Activated CD8-positive, alpha-beta memory T cell treated with anti-CD3 and anti-CD28 coated beads, Interleukin-2, amount 50 U/mL, for 24 hours (primary cell): Measurements from ENCODE around the gene PRKAG2.
"Not testable (repeated sequence)": the region's sequence is repeated elsewhere in the genome, so short reads cannot be mapped to it uniquely, and the experiment has no call there.

Experiments used
- DNase-seq: peaks from one replicate; pipeline ENCODE4 v3.0.0-alpha.2; 2020; ENCODE audit errors: extremely low read depth

PRKAG2 gene

DNA sequence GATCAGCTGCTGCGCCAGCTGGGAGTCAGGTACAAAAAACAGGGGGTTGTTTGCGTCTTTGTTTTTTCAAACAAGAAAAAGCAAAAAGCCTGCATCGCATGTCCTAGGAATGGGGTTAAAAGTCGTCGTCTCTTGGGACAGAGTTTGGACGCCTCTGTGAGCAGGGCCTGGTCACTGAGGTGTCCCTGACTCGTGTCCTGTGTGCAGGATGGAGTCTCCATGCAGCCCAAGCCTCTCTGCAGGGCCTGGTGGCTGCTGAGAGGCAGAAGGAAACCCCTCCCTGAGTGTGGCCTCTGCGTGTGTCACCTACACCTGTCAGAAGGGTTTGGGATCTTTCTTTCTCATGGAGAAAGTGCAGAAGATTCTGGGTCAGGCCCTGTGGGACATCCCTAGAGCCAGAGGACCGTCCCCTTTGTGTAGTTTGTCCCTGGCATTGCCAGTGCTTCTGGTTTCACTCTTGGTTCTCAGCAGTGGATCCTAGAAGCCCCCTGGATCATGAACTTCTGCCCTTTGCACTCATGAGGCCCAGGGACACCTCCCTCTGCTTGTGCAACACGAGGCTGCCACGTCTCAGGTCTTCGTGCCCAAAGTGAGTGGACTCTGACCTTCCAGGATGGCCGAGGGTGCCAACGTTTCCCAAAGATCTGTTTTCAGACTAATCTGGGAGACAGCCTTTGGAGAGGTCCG lies 75.0 kb downstream of the PRKAG2 start:
- no peak for DNase-seq

DNA sequence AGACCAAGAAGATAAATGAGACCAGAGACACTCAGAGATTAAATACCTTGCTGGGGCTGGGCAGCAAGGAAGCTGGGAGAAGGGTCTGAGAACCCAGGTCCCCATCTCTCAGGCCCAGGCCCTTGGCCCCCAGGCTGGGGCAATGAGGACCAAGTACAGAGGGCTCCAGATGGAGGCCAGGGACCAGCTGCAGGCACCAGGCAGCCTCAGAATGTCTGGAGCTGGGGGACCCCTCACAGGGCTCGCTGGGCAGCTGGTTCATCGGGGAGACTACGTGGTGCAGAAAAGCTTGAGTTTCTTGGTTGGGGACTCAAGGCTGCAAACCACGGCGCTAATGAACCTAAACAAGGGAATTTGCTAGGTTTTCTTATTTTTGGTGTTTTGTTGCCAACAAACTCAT lies 75.6 kb downstream of the PRKAG2 start:
- no peak for DNase-seq

DNA sequence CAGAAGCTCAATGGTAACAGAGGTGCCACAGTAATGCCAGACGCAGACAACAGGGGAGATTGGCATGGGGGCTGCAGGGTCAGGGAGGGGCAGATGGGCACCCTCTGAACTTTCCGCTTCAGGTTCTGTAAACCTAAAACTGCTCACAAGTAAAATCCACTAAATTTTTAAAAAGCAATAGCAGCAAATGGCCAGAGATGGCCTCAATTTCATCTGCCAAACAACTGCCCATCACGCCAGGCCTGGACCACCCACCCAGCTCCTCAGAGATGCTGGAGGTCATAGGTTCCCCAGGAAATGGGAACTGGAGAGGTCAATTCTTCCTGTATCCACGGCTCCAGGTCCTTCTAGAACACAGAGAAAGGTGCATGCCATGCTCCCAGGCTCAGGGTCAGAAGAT lies 76.1 kb downstream of the PRKAG2 start:
- no peak for DNase-seq

DNA sequence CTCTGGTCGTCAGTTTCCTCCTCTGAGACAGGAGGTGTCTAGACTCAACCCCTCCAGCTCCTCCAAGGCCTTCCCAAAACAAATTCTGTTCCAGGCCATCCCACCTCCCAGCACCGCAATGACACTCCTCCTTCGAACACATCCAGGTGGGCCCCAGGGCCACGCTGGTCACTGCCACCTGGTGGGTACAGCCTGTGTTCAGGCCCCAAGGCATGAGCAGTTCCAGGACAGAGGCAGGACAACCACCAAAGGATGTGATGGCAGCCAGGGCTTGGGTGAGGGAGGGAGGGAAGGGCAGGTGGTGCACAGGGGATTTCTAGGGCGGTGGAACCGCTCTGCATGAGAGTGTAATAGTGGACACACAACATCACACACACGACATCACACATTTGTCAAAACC lies 76.5 kb downstream of the PRKAG2 start:
- DNase-seq: no peak

GRCh38 chr7:151799506-151799905 lies 77.4 kb downstream of the PRKAG2 start:
- no peak for DNase-seq

GRCh38 chr7:151798851-151799448 lies 78.0 kb downstream of the PRKAG2 start:
- no peak for DNase-seq

DNA sequence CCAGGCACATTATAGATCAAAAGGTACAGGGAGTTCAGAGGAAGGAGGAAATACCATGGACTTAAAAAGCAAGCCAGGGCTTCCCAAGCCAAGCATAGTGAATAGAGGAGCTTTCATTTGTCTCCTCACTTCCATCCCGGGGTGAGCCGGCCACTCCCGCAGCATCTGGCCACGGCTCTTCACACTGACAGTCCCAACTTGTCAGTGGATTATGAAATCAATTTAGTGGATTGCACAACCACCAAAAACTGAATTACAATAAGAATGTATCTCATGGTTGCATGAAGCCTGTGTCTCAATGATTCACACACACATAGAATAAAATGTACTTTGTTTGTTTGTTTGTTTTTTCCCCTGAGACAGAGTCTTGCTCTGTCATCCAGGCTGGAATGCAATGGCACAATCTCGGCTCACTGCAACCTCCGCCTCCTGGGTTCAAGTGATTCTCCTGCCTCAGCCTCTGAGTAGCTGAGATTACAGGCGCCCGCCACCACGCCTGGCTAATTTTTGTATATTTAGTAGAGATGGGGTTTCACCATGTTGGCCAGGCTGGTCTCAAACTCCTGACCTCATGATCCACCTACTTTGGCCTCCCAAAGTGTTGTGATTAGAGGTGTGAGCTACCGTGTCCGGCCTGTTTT lies 79.1 kb downstream of the PRKAG2 start:
- not testable (repeated sequence) for DNase-seq

DNA sequence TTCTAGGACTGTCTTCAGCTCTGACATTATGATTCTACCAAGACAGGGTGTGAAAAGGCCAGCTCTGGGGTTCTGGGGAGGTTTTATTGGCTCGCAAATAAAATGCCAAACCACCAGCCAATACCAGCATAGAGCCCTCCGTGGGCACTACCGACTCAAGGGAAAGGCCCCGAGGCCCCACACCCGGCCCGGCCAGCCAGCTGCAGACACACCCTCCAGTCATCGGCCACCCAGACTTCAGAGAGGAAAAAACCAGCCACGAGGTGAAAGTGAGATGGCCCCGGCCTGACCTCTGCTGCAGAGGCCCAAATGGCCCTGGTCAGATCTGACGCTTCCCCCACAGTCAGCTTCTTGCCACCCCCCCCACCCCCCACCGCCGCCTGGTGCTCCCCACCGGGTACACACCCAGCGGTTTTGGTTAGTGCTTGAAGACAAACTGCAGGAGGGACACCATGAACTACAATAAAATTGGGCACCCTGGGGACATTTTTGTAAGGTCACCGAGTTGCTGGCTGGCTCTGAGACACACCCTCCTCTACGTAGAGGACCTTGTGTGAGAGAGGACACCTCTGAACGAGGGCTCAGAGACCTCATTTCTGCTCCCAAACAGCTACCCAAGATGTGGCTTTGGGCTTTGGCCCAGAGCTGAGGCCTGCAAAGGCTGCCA lies 79.9 kb downstream of the PRKAG2 start:
- no peak for DNase-seq

DNA sequence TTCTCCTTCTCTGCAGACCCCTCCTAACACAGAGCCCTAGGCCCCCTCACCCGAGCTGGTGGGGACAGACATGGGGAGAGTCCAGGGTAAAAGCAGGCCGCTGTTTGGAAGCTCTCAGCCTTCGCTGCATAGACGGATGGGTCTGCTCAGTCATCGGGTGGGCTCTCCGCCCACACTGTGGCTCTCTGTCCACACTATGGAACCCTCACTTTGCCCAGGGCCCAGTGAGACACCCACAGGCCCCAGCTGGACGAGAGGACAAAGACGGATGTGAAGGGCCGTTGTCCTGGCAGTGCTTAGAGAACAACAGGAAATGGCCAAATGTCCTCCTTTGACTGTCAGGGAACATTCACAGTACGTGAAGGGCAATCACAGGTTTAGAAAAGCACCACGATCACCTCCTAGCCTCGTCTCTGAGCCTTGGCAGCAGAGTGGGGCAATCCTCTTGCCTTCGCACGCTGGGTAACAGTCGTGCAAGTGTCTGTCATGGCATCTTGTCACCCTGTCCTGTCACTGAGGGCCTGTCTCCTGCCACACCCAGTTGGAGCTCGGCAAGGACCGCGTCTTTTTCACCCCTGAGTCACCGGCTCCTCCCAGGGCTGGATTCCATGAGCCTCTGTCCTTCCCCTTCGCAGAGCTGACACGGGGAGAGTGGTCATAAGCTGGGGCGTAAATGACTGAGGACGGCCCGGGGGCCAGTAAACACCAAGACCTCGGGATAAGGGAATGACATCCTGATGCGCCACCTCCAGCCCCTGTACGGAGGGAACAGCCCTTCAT lies 80.6 kb downstream of the PRKAG2 start:
- DNase-seq: no peak

DNA sequence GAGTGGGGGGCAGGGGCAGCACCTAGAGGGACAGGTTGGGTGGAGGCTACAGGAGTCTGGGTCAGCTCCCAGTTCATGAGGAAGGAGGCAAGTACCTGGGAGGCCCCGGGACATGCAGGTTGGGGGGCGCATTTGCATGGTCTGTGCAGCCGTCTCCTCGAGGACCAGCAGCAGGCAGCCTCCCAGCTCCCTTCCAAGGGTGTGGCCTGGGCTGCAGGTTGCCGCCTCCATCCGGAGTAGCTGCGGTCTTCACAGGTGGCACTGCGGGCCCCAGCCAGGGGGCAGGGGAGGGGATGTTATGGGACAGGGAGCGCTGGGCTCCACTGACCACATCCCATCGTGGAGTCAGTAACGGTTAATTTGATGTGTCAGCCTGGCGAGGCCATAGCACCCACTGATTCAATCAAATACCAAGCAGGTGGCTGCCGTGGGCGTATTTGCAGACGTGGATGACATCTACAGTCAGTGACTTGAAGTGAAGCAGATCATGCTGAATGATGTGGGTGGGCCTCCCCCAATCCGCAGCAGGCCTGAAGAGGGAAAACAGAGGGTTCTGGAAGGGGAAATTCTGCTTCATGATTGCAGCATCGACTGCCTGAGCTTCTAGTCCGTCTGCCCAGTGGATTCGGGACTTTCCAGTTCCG lies 81.6 kb downstream of the PRKAG2 start:
- peak; percentile 71 for DNase-seq

GRCh38 chr7:151794508-151795167 lies 82.3 kb downstream of the PRKAG2 start:
- DNase-seq: no peak

GRCh38 chr7:151793991-151794507 lies 82.9 kb downstream of the PRKAG2 start:
- no peak for DNase-seq

DNA sequence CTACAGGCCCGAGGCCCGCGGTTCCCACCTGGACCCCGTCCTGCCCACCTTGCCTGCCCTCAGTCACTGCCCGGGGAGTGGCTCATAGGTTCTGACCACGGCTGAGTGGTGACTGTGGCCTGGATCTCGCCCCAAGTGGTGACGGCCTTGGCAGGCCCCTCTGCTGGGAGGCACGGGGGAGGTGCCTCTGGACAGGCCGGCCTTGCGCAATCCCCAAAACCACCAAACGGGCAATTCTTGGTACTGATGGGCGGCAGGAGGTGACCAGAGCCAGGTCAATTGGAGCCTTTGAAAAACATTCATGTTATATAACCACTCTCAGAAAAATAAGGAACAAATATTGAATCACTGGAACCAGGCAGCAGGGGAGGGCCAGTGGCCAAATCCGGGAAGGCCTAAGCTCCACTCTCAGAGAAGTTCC lies 83.4 kb downstream of the PRKAG2 start:
- DNase-seq: no peak

- DNase-seq: no peak
Observed at GRCh38 chr7:151792636-151793035, 84.3 kb downstream of the PRKAG2 start.

- no peak for DNase-seq
Observed at GRCh38 chr7:151792086-151792485, 84.8 kb downstream of the PRKAG2 start.

GRCh38 chr7:151790830-151791620 lies 85.9 kb downstream of the PRKAG2 start:
- DNase-seq: no peak

DNA sequence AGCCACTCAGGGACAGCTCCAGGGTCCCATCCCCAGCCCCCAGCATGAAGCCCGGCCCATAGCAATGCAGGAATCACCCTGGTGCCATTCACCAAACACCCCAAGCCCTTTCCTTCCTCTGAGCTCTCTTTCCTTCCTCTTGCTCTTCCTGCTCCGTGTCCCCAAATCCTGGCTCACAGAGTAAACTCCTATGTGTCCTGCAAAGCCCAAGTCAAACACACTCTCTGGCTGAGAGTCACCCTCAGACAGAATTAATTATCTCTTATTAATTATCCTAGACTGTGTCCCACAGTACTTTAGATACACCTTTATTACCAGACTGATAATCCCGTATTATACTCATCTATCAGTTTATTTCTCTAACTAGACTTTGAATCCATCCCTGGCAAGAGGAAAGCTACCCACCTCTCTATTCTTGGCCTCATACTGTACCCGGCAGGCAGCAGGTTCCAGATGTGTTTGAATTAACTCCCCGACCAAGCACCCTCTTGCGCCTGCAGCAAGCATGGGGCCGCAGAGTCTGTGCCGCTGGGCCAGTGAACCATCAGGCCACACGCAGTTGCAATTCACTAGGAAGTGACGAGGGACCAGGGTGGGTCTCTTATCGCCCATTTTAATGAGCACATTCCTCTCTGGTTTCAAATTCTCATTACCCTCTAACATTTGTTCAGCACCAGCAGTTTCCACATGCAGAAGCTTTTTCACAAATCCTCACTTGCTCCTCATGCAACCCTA lies 86.7 kb downstream of the PRKAG2 start:
- no peak for DNase-seq

DNA sequence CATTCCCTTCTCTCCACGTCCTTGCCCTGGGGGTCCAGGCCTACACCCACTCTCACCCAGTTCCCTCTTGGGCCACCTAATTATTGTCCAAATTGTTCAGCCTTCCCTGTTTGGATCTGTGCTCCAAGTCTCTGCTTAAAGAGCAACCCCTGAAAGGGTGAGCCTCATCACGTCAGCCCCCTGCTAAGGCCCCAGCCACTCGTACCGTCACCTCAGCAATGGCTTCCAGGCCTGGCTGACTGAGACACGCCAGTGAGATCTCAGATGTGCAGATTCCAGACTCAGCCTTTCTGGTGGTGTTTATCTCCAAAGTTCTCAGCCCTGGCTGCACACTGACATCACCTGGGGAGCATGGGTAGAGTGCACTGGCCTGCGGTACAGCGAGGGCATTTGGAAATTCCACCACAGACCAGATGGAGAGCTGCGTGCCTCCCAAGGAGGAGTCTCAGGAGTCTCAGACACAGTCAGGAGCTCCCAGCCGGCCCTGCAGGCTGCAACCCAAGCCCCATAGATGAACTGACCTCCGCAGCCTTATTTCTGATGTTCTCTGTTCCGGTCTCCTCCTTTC lies 87.5 kb downstream of the PRKAG2 start:
- DNase-seq: no peak

DNA sequence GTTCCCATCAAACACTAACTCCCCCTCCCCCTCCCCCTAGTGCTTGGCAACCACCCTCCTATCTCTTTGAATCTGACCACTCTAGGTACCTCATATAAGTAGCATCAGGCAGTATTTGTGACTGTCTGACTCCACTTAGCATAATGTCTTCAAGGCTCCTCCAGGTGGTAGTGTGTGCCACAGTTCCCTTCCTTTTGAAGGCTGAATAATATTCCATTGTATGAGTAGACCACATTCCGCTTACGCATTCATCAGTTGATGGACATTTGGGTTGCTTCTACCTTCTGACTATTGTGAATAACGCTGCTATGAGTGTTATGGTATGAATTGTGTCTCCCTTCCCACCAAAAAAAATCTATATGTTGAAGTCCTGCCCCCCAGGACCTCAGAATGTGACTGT lies 89.6 kb downstream of the PRKAG2 start:
- DNase-seq: no peak
